H1 (cell line): ENCODE results near the gene TEX48. TPM values are rescaled to one million over a fixed set of nuclear protein-coding genes. Genes with fewer than 3 reads are reported as not detected.

ENCODE experiments used
- BRCA1 ChIP-seq: IDR thresholded peaks from 2 replicates; pipeline ENCODE4 v1.6.1; 2012; ENCODE audit warnings: low read depth, low read length, improper control_type of control experiment
- CREB1 ChIP-seq: IDR thresholded peaks from 2 replicates; pipeline ENCODE4 v1.6.1; 2012; ENCODE audit warnings: inconsistent platforms
- JUND ChIP-seq: IDR thresholded peaks from 2 replicates; pipeline ENCODE4 v1.6.1; 2011; ENCODE audit warnings: mild to moderate bottlenecking, improper control_type of control experiment, low read length
- KDM5A ChIP-seq: fragments of 200-600 bp; IDR thresholded peaks from 2 replicates; pipeline ENCODE4 v1.7.1; 2012; ENCODE audit warnings: mild to moderate bottlenecking, low read length, inconsistent platforms, mixed read lengths
- MAFK ChIP-seq: IDR thresholded peaks from 2 replicates; pipeline ENCODE4 v1.6.1; 2012; ENCODE audit warnings: low read depth, mild to moderate bottlenecking, improper control_type of control experiment, low read length
- NANOG ChIP-seq: IDR thresholded peaks from 2 replicates; pipeline ENCODE4 v1.6.1; 2011; ENCODE audit warnings: low read length, low read depth, mild to moderate bottlenecking, inconsistent platforms; ENCODE audit not compliant: insufficient read depth, poor library complexity, severe bottlenecking
- RNF2 ChIP-seq: fragments of 200-900, 300-1000 bp; sonication (generic); IDR thresholded peaks from 2 replicates; pipeline ENCODE4 v1.7.1; 2016; ENCODE audit warnings: borderline replicate concordance, low read depth, mild to moderate bottlenecking, antibody characterized with exemption, low read length; ENCODE audit not compliant: poor library complexity, severe bottlenecking; ENCODE audit errors: missing control alignments
- SP4 ChIP-seq: IDR thresholded peaks from 2 replicates; pipeline ENCODE4 v1.6.1; 2012; ENCODE audit warnings: low read length, inconsistent platforms
- YY1 ChIP-seq: IDR thresholded peaks from 2 replicates; pipeline ENCODE4 v1.6.1; 2011; ENCODE audit warnings: low read depth, mild to moderate bottlenecking, low read length
- polyA plus RNA-seq, 7 experiments: library from polyadenylated mRNA; depleted of rRNA in 3 of 7; stranded (reverse) in 5 of 7; unstranded in 2 of 7; fragments of >200 nt in 5 of 7; fragments of 200-250 nt in 2 of 7; gene quantifications; 1 replicate in 5 of 7; 2 replicates in 1 of 7; 4 replicates in 1 of 7; pipeline versions ENCODE4 v1.2.1 to v1.2.3, GENCODE V29; 2011 to 2013; ENCODE audit warnings: missing spikeins in 2 of 7, mixed read lengths in 2 of 7
- total RNA-seq: library from RNA; stranded (reverse); fragmentation: NEBNext Ultra II Directional; extraction: Animal tissue kit (Norgen Biotek cat#: 25700); gene quantifications from 2 replicates; pipeline ENCODE4 v1.2.1, GENCODE V29; 2021
- TF ChIP-seq, protein P1 (sequence below): fragments of 300-600 bp; sonication (generic); IDR thresholded peaks from 2 replicates; pipeline ENCODE4 v1.7.1; 2012; ENCODE audit warnings: low read length, moderate library complexity, mild to moderate bottlenecking, inconsistent platforms; ENCODE audit not compliant: insufficient replicate concordance
- TF ChIP-seq, protein P2 (sequence below): IDR thresholded peaks from 2 replicates; pipeline ENCODE4 v1.6.1; 2012; ENCODE audit warnings: inconsistent platforms

Gene TEX48
- total and polyA plus RNA-seq, 2 of the 8 experiments (the other 6 are each of a cell fraction or from before 2014, with no cell fraction given) = not detected

DNA sequence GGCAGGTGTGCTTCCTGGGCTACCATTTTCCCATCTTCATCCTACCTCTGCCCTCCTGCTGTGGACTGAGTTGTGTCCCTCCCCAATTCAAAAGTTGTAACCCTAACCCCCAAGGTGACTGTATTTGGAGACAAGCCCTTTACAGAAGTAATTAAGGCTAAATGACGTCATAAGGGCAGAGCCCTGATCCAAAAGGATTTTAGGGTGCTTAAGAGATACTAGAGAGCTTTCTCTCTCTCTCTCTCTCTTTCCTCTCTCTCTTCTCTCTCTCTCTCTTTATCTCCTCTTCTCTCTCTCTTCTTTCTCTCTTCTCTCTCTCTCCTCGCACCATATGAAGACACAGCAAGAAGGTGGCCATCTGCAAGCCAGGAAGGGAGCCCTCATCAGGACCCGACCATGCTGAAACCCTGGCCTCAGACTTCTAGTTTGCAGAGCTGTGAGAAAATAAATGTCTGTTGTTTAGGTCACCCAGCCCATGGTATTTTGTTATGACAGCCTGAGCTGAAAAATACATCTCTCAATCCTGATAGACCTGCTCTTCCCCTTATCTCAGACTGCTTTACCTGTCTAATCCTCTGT lies 36.0 kb upstream of the TEX48 start (continued):
- TF ChIP-seq, protein P1, sequence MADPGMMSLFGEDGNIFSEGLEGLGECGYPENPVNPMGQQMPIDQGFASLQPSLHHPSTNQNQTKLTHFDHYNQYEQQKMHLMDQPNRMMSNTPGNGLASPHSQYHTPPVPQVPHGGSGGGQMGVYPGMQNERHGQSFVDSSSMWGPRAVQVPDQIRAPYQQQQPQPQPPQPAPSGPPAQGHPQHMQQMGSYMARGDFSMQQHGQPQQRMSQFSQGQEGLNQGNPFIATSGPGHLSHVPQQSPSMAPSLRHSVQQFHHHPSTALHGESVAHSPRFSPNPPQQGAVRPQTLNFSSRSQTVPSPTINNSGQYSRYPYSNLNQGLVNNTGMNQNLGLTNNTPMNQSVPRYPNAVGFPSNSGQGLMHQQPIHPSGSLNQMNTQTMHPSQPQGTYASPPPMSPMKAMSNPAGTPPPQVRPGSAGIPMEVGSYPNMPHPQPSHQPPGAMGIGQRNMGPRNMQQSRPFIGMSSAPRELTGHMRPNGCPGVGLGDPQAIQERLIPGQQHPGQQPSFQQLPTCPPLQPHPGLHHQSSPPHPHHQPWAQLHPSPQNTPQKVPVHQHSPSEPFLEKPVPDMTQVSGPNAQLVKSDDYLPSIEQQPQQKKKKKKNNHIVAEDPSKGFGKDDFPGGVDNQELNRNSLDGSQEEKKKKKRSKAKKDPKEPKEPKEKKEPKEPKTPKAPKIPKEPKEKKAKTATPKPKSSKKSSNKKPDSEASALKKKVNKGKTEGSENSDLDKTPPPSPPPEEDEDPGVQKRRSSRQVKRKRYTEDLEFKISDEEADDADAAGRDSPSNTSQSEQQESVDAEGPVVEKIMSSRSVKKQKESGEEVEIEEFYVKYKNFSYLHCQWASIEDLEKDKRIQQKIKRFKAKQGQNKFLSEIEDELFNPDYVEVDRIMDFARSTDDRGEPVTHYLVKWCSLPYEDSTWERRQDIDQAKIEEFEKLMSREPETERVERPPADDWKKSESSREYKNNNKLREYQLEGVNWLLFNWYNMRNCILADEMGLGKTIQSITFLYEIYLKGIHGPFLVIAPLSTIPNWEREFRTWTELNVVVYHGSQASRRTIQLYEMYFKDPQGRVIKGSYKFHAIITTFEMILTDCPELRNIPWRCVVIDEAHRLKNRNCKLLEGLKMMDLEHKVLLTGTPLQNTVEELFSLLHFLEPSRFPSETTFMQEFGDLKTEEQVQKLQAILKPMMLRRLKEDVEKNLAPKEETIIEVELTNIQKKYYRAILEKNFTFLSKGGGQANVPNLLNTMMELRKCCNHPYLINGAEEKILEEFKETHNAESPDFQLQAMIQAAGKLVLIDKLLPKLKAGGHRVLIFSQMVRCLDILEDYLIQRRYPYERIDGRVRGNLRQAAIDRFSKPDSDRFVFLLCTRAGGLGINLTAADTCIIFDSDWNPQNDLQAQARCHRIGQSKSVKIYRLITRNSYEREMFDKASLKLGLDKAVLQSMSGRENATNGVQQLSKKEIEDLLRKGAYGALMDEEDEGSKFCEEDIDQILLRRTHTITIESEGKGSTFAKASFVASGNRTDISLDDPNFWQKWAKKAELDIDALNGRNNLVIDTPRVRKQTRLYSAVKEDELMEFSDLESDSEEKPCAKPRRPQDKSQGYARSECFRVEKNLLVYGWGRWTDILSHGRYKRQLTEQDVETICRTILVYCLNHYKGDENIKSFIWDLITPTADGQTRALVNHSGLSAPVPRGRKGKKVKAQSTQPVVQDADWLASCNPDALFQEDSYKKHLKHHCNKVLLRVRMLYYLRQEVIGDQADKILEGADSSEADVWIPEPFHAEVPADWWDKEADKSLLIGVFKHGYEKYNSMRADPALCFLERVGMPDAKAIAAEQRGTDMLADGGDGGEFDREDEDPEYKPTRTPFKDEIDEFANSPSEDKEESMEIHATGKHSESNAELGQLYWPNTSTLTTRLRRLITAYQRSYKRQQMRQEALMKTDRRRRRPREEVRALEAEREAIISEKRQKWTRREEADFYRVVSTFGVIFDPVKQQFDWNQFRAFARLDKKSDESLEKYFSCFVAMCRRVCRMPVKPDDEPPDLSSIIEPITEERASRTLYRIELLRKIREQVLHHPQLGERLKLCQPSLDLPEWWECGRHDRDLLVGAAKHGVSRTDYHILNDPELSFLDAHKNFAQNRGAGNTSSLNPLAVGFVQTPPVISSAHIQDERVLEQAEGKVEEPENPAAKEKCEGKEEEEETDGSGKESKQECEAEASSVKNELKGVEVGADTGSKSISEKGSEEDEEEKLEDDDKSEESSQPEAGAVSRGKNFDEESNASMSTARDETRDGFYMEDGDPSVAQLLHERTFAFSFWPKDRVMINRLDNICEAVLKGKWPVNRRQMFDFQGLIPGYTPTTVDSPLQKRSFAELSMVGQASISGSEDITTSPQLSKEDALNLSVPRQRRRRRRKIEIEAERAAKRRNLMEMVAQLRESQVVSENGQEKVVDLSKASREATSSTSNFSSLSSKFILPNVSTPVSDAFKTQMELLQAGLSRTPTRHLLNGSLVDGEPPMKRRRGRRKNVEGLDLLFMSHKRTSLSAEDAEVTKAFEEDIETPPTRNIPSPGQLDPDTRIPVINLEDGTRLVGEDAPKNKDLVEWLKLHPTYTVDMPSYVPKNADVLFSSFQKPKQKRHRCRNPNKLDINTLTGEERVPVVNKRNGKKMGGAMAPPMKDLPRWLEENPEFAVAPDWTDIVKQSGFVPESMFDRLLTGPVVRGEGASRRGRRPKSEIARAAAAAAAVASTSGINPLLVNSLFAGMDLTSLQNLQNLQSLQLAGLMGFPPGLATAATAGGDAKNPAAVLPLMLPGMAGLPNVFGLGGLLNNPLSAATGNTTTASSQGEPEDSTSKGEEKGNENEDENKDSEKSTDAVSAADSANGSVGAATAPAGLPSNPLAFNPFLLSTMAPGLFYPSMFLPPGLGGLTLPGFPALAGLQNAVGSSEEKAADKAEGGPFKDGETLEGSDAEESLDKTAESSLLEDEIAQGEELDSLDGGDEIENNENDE = no peak
- TF ChIP-seq KDM5A (no peak), SP4 (no peak), NANOG (no peak), BRCA1 (no peak), MAFK (no peak), JUND (no peak), YY1 (no peak), CREB1 (no peak), RNF2 (no peak)
- TF ChIP-seq, protein P2, sequence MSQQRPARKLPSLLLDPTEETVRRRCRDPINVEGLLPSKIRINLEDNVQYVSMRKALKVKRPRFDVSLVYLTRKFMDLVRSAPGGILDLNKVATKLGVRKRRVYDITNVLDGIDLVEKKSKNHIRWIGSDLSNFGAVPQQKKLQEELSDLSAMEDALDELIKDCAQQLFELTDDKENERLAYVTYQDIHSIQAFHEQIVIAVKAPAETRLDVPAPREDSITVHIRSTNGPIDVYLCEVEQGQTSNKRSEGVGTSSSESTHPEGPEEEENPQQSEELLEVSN = no peak
